ENCODE data around the gene UQCRC1.
"Not testable (repeated sequence)": the region's sequence is repeated elsewhere in the genome, so short reads cannot be mapped to it uniquely, and the experiment has no call there.

The UQCRC1 gene

DNA sequence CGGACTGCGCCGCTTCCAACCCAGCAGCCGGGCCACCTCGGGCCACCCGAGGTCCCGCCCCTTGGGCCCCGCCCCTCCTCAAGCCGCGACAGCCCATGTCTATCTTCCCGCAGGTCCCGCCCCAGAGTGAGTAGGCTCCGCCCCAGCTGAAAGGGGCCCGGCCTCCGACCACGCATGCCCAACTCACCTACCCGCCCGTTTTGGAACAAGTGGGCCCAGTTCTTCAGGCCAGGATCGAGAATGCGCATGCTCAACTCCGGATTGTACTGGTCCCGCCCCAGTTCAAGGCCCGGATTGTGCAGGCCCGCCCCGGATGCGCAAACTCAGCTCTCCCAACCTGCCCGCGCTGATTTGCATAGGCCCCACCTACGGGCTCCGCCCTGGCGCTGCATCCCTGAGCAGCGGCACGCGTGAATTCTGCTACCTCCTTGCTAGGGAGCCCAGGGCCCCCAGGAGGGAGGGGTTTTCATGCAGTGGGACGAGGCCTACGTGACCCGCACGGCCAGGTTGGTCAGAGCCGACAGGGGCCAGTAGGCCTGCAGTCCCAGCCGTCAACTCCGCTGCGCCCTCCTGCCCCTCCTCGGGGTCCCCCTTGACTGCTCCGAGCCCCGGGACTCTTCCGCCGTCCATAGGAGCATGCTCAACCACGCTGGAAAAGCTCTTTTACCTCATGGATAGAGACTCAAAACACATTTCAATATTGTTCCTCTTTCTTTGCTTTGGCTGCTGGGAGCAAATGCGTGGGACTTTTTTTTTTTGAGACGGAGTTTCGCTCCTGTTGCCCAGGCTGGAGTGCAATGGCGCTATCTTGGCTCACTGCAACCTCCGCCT lies 52.4 kb downstream of the UQCRC1 start, which contains the start of gene PFKFB4:
Gene PFKFB4, minus strand, starts transcription at position 8 of the 831 bp plus-strand sequence. CDS start 26 bp downstream, outside the sequence.
- peak; percentile 97 for DNase-seq (ENCODE audit: insufficient read length)
- TF ChIP-seq TAF1 (IDR thresholded peaks at IDR 0.05; ENCODE audit: borderline replicate concordance, low read depth, low read length) = no peak
- peak; percentile 65; the same call in 1 of the 2 replicates for TF ChIP-seq POLR2A (IDR thresholded peaks at IDR 0.05; ENCODE audit: low read depth, low read length)
- FAIRE-seq = peak; percentile 98

DNA sequence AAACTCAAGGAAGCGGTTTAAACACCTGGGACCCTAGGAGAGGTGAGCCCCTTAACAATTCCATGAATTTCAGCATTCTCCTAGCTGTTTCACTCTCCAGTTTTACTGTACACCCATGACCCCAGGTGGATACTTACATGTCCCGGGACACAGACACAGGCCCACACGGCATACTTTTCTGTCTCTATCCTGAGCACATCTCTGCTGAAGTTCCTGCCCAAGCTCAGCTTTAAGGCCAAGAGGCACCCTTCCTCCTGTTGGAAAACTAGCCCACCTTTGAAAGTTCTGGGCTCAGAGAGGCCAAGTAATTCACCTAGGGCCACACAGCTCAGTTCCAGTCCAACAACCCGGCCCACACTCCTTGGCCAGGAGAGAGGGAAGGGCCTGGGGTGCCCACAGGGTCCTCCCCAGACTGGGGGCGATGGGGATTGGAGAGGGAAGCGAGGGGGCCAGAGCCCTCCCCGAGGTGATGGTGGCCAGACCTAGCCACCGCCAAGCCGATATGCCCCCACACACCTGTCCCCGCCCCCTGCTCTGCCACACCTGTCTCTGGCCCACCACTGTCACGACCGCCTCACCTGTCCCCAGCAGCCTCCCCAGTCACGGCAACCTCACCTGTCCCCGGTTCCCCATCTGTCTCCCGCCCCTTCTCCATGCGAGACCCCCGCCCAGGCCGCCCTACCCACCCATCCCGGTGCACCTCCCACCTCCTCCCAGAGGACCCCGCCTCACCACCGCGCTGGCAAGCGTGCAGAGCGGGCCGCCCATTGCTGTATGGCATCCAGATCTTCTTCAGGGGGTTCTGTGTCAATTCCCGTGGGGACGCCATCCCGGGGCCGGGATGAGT lies 53.3 kb downstream of the UQCRC1 start:
- TF ChIP-seq POLR2AphosphoS5 (IDR thresholded peaks at IDR 0.05; ENCODE audit: low read depth, low read length) (no peak), POLR2A (IDR thresholded peaks at IDR 0.05; ENCODE audit: low read depth, low read length) (no peak), TAF1 (IDR thresholded peaks at IDR 0.05; ENCODE audit: borderline replicate concordance, low read depth, low read length) (no peak)
- FAIRE-seq (peak; percentile 9), DNase-seq (ENCODE audit: insufficient read length) (no peak)

DNA sequence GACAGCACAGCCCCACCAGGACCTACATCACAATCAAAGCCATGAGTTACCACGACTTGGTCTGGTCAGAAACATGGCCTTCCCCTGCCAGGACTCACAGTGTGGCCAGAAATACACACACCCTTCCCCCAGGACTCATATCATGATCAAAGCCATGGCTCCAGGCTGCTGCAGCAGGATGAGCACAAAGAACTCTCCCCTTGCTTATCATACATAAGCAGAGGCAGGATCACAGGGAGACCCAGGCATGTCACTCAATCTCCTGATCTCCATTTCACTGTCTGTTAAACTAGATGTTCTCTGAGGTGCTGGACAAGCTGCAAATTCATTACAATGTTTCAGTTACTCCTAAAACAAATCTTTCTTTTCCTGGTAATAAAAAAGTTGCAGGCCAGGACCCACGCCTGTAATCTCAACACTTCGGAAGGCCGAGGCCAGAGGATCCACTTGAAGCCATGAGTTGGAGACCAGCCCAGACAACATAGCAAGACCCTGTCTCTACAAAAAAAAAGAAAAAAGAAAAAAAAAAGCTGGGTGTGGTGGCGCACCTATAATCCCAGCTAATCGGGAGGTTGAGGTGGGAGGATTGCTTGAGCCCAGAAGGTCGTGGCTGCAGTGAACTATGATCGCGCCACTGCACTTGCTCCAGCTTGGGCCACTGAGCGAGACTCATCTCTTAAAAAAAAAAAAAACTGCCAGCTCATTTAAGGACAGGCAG lies 54.1 kb downstream of the UQCRC1 start:
- TF ChIP-seq TAF1 (IDR thresholded peaks at IDR 0.05; ENCODE audit: borderline replicate concordance, low read depth, low read length) = no peak
- TF ChIP-seq POLR2A (IDR thresholded peaks at IDR 0.05; ENCODE audit: low read depth, low read length) = no peak
- TF ChIP-seq POLR2AphosphoS5 (IDR thresholded peaks at IDR 0.05; ENCODE audit: low read depth, low read length) = no peak
- no peak for DNase-seq (ENCODE audit: insufficient read length)
- peak; percentile 38 for FAIRE-seq

DNA sequence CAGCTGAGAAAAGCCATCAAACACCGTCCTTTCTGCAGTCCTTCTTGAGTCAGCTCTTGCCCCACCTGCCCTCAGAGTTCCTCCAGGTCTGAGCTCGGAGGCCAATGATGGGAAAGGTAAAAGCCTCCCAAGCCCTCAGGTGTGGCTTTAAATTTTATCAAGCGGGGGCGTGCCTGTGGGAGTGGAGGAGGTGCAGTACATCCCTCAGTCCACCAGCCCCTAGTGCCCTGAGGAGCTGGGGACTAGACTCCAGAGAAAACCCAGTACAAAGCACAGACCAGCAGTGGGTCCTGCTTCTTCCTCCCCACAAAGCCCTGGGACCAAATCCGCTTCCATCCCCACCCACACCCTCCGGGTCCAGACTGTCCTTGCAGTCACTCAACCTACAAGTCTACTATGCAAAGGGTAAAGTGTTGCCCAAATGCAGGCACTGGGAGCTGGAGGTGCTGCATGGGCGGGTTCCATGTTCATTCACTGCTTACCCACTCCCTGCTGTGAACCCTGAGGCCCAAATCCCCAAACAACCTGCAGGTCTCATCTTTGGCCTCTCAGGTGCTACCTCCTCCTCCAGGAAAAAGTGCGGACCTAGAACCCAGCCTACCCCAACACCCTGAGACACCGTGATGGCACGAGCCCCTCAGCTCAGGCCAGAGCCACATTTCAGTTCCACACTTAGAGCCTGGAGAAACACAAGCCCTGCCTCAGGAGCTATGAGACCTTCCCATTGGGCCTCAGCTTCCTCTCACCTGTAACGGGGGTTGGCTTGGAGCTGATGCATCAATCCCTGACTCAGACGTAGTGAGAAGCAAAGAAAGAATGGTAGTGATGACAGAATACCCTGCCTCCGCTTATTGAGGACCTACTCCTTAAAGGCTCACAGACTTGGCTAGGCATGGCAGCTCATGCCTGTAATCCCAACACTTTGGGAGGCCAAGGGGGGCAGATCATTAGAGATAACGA lies 55.3 kb downstream of the UQCRC1 start:
- no peak for TF ChIP-seq TAF1 (IDR thresholded peaks at IDR 0.05; ENCODE audit: borderline replicate concordance, low read depth, low read length)
- TF ChIP-seq POLR2A (IDR thresholded peaks at IDR 0.05; ENCODE audit: low read depth, low read length) = no peak
- TF ChIP-seq POLR2AphosphoS5 (IDR thresholded peaks at IDR 0.05; ENCODE audit: low read depth, low read length) = no peak
- no peak for DNase-seq (ENCODE audit: insufficient read length)
- FAIRE-seq = no peak

DNA sequence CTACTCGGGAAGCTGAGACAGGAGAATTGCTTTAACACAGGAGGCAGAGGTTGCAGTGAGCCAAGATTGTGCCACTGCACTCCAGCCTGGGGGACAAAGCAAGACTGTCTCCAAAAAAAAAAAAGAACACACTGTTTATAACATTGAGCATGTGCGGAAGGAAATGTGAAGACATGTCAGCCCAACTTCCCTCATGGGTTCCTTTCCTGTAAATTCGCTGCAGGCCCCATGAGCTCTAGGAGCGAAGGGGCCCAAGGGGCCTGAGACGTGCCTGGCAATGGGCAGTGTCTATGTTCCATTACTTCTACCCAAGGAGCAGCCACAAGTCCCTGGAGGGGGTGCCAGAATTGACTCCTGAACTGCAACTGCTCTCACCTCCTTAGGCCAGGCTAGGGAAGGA lies 56.1 kb downstream of the UQCRC1 start:
- TF ChIP-seq POLR2AphosphoS5 (IDR thresholded peaks at IDR 0.05; ENCODE audit: low read depth, low read length) (no peak), TAF1 (IDR thresholded peaks at IDR 0.05; ENCODE audit: borderline replicate concordance, low read depth, low read length) (no peak), POLR2A (IDR thresholded peaks at IDR 0.05; ENCODE audit: low read depth, low read length) (no peak)
- no peak for FAIRE-seq
- DNase-seq (ENCODE audit: insufficient read length) = no peak

DNA sequence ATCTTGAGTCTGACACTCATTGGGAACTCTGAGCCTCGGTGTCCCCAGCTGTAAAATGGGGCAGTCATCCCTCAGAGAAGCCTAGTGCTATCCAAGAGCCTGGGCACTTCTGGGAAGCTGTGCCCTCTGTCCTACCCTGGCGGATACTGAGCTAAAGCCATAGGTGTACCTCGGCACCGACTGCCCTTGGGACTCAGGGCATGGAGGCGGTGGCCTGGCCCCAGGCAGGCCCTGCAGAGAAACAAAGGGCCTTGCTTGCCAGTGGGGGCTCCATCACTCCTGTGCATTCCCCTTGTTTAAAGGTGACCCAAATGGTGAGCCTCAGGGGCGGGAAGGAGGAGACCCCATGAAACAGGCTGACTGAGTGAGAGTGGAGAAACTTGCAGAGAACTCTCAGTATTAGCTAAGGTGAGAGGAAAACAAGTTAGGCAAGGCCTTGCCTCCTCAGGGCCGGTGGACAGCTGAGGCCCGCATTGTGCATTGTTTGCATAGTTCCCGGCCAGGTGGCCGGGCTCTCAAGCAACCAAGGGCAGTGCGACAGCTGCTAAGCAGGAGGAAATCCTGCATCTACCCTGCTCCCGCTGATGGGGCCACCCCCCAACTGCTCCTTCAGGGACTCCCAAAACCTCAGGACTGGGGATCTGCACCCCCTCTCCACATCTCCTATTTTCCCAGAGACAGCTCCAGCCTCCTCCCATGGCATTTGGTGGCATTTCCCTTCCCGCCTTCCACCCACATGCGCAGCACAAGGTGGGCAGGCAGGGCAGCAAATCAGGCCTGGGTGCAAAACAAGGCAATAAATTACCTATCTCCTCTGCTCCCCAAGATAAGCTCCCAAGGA lies 57.1 kb downstream of the UQCRC1 start:
- TF ChIP-seq POLR2A (IDR thresholded peaks at IDR 0.05; ENCODE audit: low read depth, low read length) (no peak), POLR2AphosphoS5 (IDR thresholded peaks at IDR 0.05; ENCODE audit: low read depth, low read length) (no peak), TAF1 (IDR thresholded peaks at IDR 0.05; ENCODE audit: borderline replicate concordance, low read depth, low read length) (no peak)
- DNase-seq (ENCODE audit: insufficient read length) = no peak
- FAIRE-seq = no peak

DNA sequence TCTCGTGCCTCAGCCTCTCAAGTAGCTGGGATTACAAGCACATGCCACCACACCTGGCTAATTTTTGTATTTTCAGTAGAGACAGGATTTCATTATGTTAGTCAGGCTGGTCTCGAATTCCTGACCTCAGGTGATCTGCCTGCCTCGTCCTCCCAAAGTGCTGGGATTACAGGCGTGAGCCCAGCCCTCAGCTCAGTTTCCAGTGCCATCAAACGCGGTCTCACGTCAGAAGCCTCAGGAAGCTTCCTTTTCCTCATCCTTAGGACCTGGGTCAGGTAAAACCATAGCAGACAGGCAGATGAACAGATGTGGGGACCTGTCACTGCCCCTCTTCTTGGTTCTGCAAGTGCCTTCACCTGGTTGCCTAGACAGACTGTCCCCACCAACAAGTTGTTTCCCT lies 57.8 kb downstream of the UQCRC1 start:
- not testable (repeated sequence) for DNase-seq (ENCODE audit: insufficient read length); FAIRE-seq
